GM10248 (cell line): ENCODE data around the gene TGM1.

Source experiments
- CTCF ChIA-PET: fragments of 300-600 bp; sonication (Branson Sonifier 250); formaldehyde crosslinking; extraction: SDS; loops from one replicate; lab custom pipeline; 2021; ENCODE audit warnings: antibody characterized with exemption; lab: Yijun Ruan, JAX
- POLR2A ChIA-PET: fragments of 350-650 bp; sonication (Branson Sonifier 250); formaldehyde crosslinking; extraction: SDS; loops from one replicate; lab custom pipeline; 2020; ENCODE audit warnings: antibody characterized with exemption; lab: Yijun Ruan, JAX
- DNase-seq: peaks from one replicate; pipeline ENCODE4 v3.0.0; 2012; ENCODE audit errors: extremely low spot score
- TF ChIP-seq, protein P1 (sequence below): IDR thresholded peaks from 2 replicates; pipeline ENCODE4 v1.5.1; 2012; ENCODE audit warnings: mild to moderate bottlenecking, low read depth; ENCODE audit errors: extremely low read depth, missing control alignments, control extremely low read depth

Gene TGM1

DNA sequence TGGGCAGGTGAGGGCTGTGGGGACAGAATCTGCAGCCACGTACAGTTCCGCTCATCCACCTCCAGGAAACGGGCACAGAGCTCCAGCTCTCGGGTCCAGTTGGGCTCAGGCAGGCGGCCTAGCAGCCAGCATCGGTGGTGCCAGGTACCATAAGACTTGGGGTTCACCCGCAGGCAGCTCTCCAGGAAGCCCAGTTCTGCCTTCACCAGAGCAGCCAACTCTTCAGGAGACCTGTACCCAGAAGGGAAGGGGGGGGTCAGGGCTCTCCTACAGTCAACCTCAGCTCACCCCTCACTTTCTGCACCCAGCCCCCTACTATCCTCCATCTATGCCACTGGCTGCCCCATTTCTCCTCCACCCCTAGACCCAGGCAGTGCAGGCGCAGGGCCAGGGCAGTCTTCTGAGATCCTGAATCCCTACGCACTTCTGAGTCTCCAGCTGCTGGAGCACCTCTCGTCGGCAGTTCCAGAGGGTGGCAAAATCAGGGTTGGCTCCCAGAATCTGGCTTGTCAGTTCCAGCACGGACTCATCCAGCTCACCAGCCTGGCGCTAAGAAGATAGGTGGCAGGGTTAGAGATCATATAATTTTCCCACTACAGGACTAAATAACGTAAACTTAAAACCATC, 7.0 kb upstream of the TGM1 start:
- DNase-seq = no peak
- TF ChIP-seq, protein P1, sequence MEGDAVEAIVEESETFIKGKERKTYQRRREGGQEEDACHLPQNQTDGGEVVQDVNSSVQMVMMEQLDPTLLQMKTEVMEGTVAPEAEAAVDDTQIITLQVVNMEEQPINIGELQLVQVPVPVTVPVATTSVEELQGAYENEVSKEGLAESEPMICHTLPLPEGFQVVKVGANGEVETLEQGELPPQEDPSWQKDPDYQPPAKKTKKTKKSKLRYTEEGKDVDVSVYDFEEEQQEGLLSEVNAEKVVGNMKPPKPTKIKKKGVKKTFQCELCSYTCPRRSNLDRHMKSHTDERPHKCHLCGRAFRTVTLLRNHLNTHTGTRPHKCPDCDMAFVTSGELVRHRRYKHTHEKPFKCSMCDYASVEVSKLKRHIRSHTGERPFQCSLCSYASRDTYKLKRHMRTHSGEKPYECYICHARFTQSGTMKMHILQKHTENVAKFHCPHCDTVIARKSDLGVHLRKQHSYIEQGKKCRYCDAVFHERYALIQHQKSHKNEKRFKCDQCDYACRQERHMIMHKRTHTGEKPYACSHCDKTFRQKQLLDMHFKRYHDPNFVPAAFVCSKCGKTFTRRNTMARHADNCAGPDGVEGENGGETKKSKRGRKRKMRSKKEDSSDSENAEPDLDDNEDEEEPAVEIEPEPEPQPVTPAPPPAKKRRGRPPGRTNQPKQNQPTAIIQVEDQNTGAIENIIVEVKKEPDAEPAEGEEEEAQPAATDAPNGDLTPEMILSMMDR = no peak
- POLR2A ChIA-PET = interaction anchor here (0.8 to 2.0 kb wide), 4 partner anchors 8 to 27 kb away, joined by 3 to 13 read pairs (median 4); partner anchors contain the start of gene TINF2
- CTCF ChIA-PET = interaction anchor here (1.0 to 9.2 kb wide), 18 partner anchors 8 to 162 kb away, joined by 3 to 68 read pairs (median 8); partner anchors contain the start of genes CIDEB, IRF9, LTB4R2 and MDP1

- ChIA-PET POLR2A (interaction anchor here (0.8 to 1.4 kb wide), 2 partner anchors 7 to 23 kb away, joined by 3 to 5 read pairs; no protein-coding TSS in a partner anchor), CTCF (interaction anchor here (1.8 to 9.2 kb wide), 8 partner anchors 12 to 39 kb away, joined by 5 to 68 read pairs (median 35); partner anchors contain the start of genes CIDEB, LTB4R2 and TINF2)
- TF ChIP-seq, protein P1 = no peak
- DNase-seq = no peak
Observed at GRCh38 chr14:24269368-24269767, 6.4 kb upstream of the TGM1 start.

GRCh38 chr14:24268225-24268624, 5.2 kb upstream of the TGM1 start:
- TF ChIP-seq, protein P1 = no peak
- DNase-seq = no peak
- ChIA-PET POLR2A (no interaction called here), CTCF (interaction anchor here (1.0 to 9.2 kb wide), 5 partner anchors 13 to 40 kb away, joined by 3 to 67 read pairs (median 38); partner anchors contain the start of genes CIDEB, LTB4R2 and TINF2)

- ChIA-PET POLR2A (no interaction called here), CTCF (interaction anchor here (1.0 to 9.2 kb wide), 3 partner anchors 14 to 41 kb away, joined by 3 to 67 read pairs (median 38); partner anchors contain the start of genes CIDEB and LTB4R2)
Observed at GRCh38 chr14:24267516-24267915, 4.5 kb upstream of the TGM1 start.

DNA sequence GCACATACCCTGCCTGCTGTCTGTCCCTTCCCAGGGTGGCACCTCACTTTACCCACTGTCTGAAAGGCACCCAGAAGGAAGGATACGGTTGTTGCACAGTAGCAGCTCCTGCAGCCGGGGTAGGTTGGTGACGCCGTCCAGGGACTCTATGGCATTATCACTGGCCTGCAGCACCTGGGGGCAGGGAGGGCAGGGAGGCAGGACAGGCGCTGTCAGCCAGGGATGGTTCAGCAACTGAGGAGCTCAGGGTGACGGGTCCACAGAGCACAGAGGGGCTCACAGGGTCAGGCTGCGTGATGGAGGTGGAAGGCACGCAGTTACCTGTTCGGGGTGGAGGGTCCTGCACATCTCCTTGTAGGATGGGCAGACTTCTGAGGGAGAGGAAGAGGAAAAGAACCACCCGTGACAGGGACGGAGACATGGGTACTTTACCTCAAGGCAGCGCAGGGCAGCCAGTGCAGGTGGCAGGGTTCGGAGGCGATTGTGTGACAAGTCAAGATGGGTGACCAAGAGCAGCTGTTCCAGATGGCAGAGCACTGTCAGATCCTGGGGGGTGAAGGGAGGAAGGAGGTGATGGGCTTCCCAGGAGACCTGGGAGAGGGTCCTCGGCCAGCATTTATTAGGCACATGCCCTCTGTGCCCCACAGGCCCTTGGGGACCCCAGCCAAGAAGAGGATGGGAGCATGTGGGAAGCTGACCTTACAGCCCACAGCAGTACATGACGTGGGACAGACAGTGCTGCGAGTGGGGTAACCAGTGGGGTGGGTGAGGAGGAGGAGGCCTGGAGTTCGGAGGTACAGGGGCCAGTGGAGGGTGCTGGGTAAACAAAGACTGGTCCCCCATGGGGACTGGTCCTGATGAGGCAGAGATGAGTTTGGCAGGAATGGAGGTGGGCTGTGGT, 3.6 kb upstream of the TGM1 start:
- POLR2A ChIA-PET = no interaction called here
- CTCF ChIA-PET = interaction anchor here (1.0 to 9.2 kb wide), 5 partner anchors 14 to 170 kb away, joined by 3 to 67 read pairs (median 3); partner anchors contain the start of genes CIDEB and LTB4R2
- TF ChIP-seq, protein P1 = no peak
- DNase-seq = no peak

More at GRCh38 chr14:24267516-24267915, 4.5 kb upstream of the TGM1 start:
- no peak for DNase-seq
- TF ChIP-seq, protein P1 = no peak

GRCh38 chr14:24264298-24264697, 1.3 kb upstream of the TGM1 start:
- CTCF ChIA-PET = interaction anchor here (3.7 to 9.2 kb wide), 2 partner anchors 33 to 44 kb away, joined by 13 to 67 read pairs; partner anchors contain the start of genes CIDEB and LTB4R2
- no peak for DNase-seq
- POLR2A ChIA-PET = no interaction called here
- TF ChIP-seq, protein P1 = no peak
